Iris pigment epithelial cell (primary cell): ENCODE data around the gene RAD23A.
A peak's percentile ranks its signal among the peaks of the same experiment; 100 is the strongest.

Experiments used
- DNase-seq: peaks from one replicate; pipeline ENCODE4 v3.0.0-alpha.2; 2011; ENCODE audit warnings: low read depth

Gene RAD23A

GRCh38 chr19:12984683-12985048 is 39.0 kb downstream of the RAD23A start:
- DNase-seq: no peak

GRCh38 chr19:12985049-12985776 is 39.6 kb downstream of the RAD23A start:
- no peak for DNase-seq

- DNase-seq: no peak
Observed at GRCh38 chr19:12986726-12987125, 41.1 kb downstream of the RAD23A start.

- DNase-seq: no peak
Observed at GRCh38 chr19:12987190-12987589, 41.5 kb downstream of the RAD23A start.

- DNase-seq: no peak
Observed at GRCh38 chr19:12987781-12988180, 42.1 kb downstream of the RAD23A start.

GRCh38 chr19:12990431-12990830 is 44.8 kb downstream of the RAD23A start:
- DNase-seq: no peak

GRCh38 chr19:12990853-12991252 is 45.2 kb downstream of the RAD23A start:
- DNase-seq: no peak

- DNase-seq: no peak
Observed at GRCh38 chr19:12991296-12991695, 45.6 kb downstream of the RAD23A start.

GRCh38 chr19:12992729-12993128 is 47.1 kb downstream of the RAD23A start:
- no peak for DNase-seq

GRCh38 chr19:12993562-12993961 is 47.9 kb downstream of the RAD23A start:
- no peak for DNase-seq

- DNase-seq: peak; percentile 56
Observed at GRCh38 chr19:12994701-12995595, 49.3 kb downstream of the RAD23A start, which contains the start of gene NFIX. Gene NFIX, plus strand, starts transcription at chr19:12995475. Its CDS starts 363 bp downstream, at chr19:12995838.

- DNase-seq: peak; percentile 41
Observed at GRCh38 chr19:12995596-12996405, 50.1 kb downstream of the RAD23A start.

- peak; percentile 45 for DNase-seq
Observed at GRCh38 chr19:12996406-12997094, 50.9 kb downstream of the RAD23A start.

GRCh38 chr19:12997179-12997966 is 51.7 kb downstream of the RAD23A start:
- DNase-seq: no peak

GRCh38 chr19:12997967-12998940 is 52.6 kb downstream of the RAD23A start:
- DNase-seq: no peak

GRCh38 chr19:13001166-13001501 is 55.5 kb downstream of the RAD23A start:
- DNase-seq: no peak

GRCh38 chr19:13001502-13002165 is 56.0 kb downstream of the RAD23A start:
- no peak for DNase-seq

- peak; percentile 29 for DNase-seq
Observed at GRCh38 chr19:13002166-13002898, 56.7 kb downstream of the RAD23A start.

GRCh38 chr19:13003081-13003480 is 57.4 kb downstream of the RAD23A start:
- DNase-seq: no peak
